GM19238 (cell line): Measurements from ENCODE around the gene REV1.
"Not testable (repeated sequence)": the region's sequence is repeated elsewhere in the genome, so short reads cannot be mapped to it uniquely, and the experiment has no call there.

Source experiments
- DNase-seq: peaks from one replicate; pipeline ENCODE4 v3.0.0; 2011; ENCODE audit warnings: low spot score; ENCODE audit not compliant: insufficient read length

The REV1 gene

DNA sequence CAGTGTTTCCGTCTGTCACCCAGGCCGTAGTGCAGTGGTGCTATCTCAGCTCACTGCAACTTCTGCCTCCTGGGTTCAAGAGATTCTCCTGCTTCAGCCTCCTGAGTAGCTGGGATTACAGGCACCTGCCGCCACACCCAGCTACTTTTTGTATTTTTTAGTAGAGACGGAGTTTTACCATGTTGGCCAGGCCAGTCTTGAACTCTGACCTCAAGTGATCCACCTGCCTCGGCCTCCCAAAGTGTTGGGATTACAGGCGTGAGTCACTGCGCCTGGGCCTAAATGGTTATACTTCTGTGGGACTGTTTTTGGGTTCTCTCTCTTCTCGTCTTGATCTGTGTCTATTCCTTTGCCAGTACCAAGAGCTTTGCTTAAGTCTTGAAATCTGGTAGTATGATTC lies 135.0 kb downstream of the REV1 start:
- DNase-seq = not testable (repeated sequence)

DNA sequence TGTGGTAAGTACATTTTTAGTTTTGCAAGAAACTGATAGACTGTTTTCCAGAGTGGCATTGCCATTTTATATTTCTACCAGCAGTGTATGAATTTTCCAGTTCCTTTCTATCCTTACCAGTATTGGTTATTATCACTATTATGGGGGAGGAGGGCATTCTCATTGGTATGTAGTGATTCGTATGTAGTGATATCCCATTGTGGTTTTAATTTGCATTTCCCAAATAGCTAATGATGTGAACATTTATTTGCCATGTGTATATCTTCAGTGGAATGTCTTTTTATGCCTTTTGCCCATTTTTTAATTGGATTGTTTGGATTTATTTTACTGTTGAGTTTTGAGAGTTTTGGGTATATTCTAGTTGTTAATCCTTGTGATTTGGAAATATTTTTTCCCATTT lies 135.7 kb downstream of the REV1 start:
- DNase-seq = no peak
